Body of pancreas (tissue), 4 donors: ENCODE data around the gene VIPR1. TPM values are rescaled to one million over a fixed set of nuclear protein-coding genes. Genes with fewer than 3 reads are reported as not detected.

Experiments
- ATAC-seq: fragments of 150-250 bp; one replicate; pipeline ENCODE4 v1.9.1; 2016
- DNase-seq, 4 donors: peaks; one replicate each; pipeline ENCODE4 v3.0.0-alpha.2; 2019
- H3K27ac ChIP-seq, 4 donors: fragments of 200-600 bp; sonication (generic); 1 replicate in 3 of 4; 2 replicates in 1 of 4; pipeline versions ENCODE4 v1.5.1 to v1.6.1; 2016 to 2019; ENCODE audit warnings: mild to moderate bottlenecking in 1 of 4, mixed read lengths in 1 of 4, moderate library complexity in 1 of 4
- H3K27me3 ChIP-seq, 2 donors: fragments of 200-600 bp; sonication (generic); one replicate each; pipeline ENCODE4 v1.6.0; 2016; ENCODE audit warnings: mild to moderate bottlenecking in 1 of 2
- H3K36me3 ChIP-seq, 2 donors: fragments of 200-600 bp; sonication (generic); replicated peaks in 1 of 2; 2 replicates each; pipeline ENCODE4 v1.5.1; 2016; ENCODE audit warnings: low read depth in 2 of 2; ENCODE audit not compliant: insufficient read depth in 1 of 2
- H3K4me1 ChIP-seq: fragments of 200-600 bp; sonication (generic); one replicate; pipeline ENCODE4 v1.6.0; 2016
- H3K4me3 ChIP-seq, 2 donors: fragments of 200-600 bp; sonication (generic); 1 replicate in 1 of 2; 2 replicates in 1 of 2; pipeline ENCODE4 v1.5.1; 2016 to 2019
- H3K9me3 ChIP-seq, 3 donors: fragments of 200-600 bp; sonication (generic); 1 replicate in 2 of 3; 2 replicates in 1 of 3; pipeline ENCODE4 v1.5.1; 2016
- CTCF ChIP-seq, 7 experiments: fragments of 450-650 bp in 4 of 7; fragments of 200-600 bp in 3 of 7; sonication (generic) in 3 of 7; IDR thresholded peaks; one replicate each; pipeline ENCODE4 v1.5.1; 2016 to 2019; ENCODE audit warnings: antibody characterized with exemption in 7 of 7
- POLR2A ChIP-seq, 3 donors: fragments of 450-650 bp; IDR thresholded peaks; one replicate each; pipeline ENCODE4 v1.6.1; 2016; ENCODE audit warnings: antibody characterized with exemption in 3 of 3, mild to moderate bottlenecking in 2 of 3
- WGBS, 2 donors: methylation state at CpG; one replicate each; pipeline ENCODE4 v1.1.5; 2017; 5-methylcytosine and 5-hydroxymethylcytosine counted together
- intact Hi-C: fragments of 100-400 bp; cut with DNase I; formaldehyde crosslinking; loops from one replicate; pipeline ENCODE4 v1.15.1; 2023
- total RNA-seq, 2 donors: library from RNA; depleted of rRNA; stranded (reverse); fragments of >200 nt; gene quantifications; one replicate each; pipeline ENCODE4 v1.1.0, GENCODE V29; 2016

Gene VIPR1
- total RNA-seq, 2 donors from 2014 or later, result 0.99 to 10.6 TPM

- Histone ChIP-seq H3K36me3 (no peaks in the 10 kb centered on the region), H3K27me3 (no peaks in the 10 kb centered on the region), H3K27ac (no peak overlapping the region), H3K9me3 (no peaks in the 10 kb centered on the region), H3K4me3 (no peak overlapping the region), H3K4me1 (no peaks in the 10 kb centered on the region)
- DNase-seq (no peak), ATAC-seq (no peak)
- TF ChIP-seq CTCF (IDR thresholded peaks at IDR 0.05), result no peak
- TF ChIP-seq POLR2A (IDR thresholded peaks at IDR 0.05), result no peak
- intact Hi-C loops, result no loop called here
- WGBS, 2 donors, result 93 to 100% methylated on average over 3 of the region's 3 CpGs
Observed at GRCh38 chr3:42513121-42513520, 10.7 kb downstream of the VIPR1 start.

DNA sequence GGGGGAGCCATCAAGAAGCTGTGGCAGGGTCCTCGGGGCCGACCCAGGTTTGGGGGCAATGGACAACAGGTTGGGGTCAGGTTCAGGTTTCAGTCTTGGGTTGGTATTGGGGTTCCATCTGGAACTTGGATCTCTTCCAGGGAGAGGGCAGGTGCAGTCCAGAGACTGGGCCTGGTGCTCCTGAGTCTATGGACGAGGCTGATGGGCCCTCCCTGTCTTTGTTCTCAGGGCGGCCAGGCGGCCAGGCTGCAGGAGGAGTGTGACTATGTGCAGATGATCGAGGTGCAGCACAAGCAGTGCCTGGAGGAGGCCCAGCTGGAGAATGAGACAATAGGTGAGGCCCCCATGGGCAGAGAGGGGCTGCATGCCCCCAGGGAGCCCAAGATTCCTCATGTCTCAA lies 11.1 kb downstream of the VIPR1 start:
- Histone ChIP-seq H3K27ac (no peak overlapping the region), H3K4me3 (no peak overlapping the region), H3K9me3 (no peaks in the 10 kb centered on the region), H3K27me3 (no peaks in the 10 kb centered on the region), H3K4me1 (no peaks in the 10 kb centered on the region), H3K36me3 (no peaks in the 10 kb centered on the region)
- 90 to 92% methylated on average over 6 of the region's 6 CpGs for WGBS, 2 donors
- intact Hi-C loops, result no loop called here
- ATAC-seq (no peak), DNase-seq (no peak)
- TF ChIP-seq CTCF (IDR thresholded peaks at IDR 0.05) (no peak), POLR2A (IDR thresholded peaks at IDR 0.05) (no peak)

- no peak for DNase-seq
- no peaks in the 10 kb centered on the region for H3K36me3 ChIP-seq
- WGBS, 2 donors, result 89 to 90% methylated on average over 4 of the region's 4 CpGs
- no peak overlapping the region for H3K27ac ChIP-seq
- H3K4me1 ChIP-seq, result no peaks in the 10 kb centered on the region
- ATAC-seq, result no peak
- no peaks in the 10 kb centered on the region for H3K9me3 ChIP-seq
- TF ChIP-seq CTCF (IDR thresholded peaks at IDR 0.05), result no peak
- TF ChIP-seq POLR2A (IDR thresholded peaks at IDR 0.05), result no peak
- no peak overlapping the region for H3K4me3 ChIP-seq
- no peaks in the 10 kb centered on the region for H3K27me3 ChIP-seq
- intact Hi-C loops, result no loop called here
Observed at GRCh38 chr3:42514876-42515275, 12.4 kb downstream of the VIPR1 start.

DNA sequence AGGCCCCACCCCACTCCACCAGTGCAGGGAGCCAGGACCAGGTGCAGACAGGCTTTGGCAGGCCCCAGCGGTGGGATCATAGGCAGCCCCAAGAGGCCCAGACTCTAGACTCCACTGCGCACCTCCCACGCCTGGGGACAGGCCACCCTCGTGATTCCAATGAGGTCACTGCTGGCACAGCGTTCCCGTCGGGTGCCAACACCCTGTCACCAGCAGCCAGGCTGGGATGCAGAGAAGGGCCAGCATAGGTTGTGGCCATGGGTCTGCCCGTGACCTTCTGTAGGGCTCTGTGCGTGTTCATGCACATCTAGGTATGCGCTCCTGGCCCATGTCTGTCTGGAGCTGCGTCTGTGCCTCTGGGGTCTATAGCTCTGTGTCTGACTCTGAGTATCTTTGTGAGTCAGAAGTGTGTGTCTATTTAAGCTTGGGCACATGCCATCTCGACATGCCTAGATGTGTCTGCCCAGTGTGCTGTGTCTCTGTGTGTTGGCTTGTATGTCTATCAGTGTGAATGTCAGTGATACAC lies 13.0 kb downstream of the VIPR1 start:
- intact Hi-C loops, result no loop called here
- TF ChIP-seq CTCF (IDR thresholded peaks at IDR 0.05) (no peak), POLR2A (IDR thresholded peaks at IDR 0.05) (no peak)
- WGBS, 2 donors, result 65 to 82% methylated on average over 2 to 12 of the region's 12 CpGs
- DNase-seq (peak; percentile 13 to 75 (median 44)), ATAC-seq (peak; percentile 76)
- H3K4me3 ChIP-seq, result no peak overlapping the region
- H3K27me3 ChIP-seq, result no peaks in the 10 kb centered on the region
- H3K9me3 ChIP-seq, result no peaks in the 10 kb centered on the region
- H3K36me3 ChIP-seq, result no peaks in the 10 kb centered on the region
- no peaks in the 10 kb centered on the region for H3K4me1 ChIP-seq
- H3K27ac ChIP-seq, result peak overlapping the region in 1 of 4 donors; percentile 13

GRCh38 chr3:42515976-42516375 lies 13.5 kb downstream of the VIPR1 start:
- intact Hi-C loops, result no loop called here
- 75 to 100% methylated on average over 1 to 2 of the region's 2 CpGs for WGBS, 2 donors
- H3K9me3 ChIP-seq, result no peaks in the 10 kb centered on the region
- H3K4me3 ChIP-seq, result no peak overlapping the region
- H3K36me3 ChIP-seq, result no peaks in the 10 kb centered on the region
- H3K27ac ChIP-seq, result peak overlapping the region in 1 of 4 donors; percentile 13
- ATAC-seq, result no peak
- DNase-seq, result no peak
- no peaks in the 10 kb centered on the region for H3K27me3 ChIP-seq
- no peaks in the 10 kb centered on the region for H3K4me1 ChIP-seq
- TF ChIP-seq POLR2A (IDR thresholded peaks at IDR 0.05), result no peak
- TF ChIP-seq CTCF (IDR thresholded peaks at IDR 0.05), result no peak
